GM21825 (cell line): Measurements from ENCODE around the gene UCP2.

Experiments
- ATAC-seq: cut with Tn5 transposase; IDR thresholded peaks from one replicate; pipeline ENCODE4 v1.9.1; 2021; ENCODE audit warnings: mild to moderate bottlenecking, moderate library complexity; ENCODE audit not compliant: unreplicated experiment

Gene UCP2

GRCh38 chr11:73972620-73973449 lies 9.8 kb downstream of the UCP2 start:
- no peak for ATAC-seq

GRCh38 chr11:73972187-73972586 lies 10.5 kb downstream of the UCP2 start:
- no peak for ATAC-seq

- no peak for ATAC-seq
These were observed 11.4 kb downstream of the UCP2 start for GRCh38 chr11:73971175-73971719.

DNA sequence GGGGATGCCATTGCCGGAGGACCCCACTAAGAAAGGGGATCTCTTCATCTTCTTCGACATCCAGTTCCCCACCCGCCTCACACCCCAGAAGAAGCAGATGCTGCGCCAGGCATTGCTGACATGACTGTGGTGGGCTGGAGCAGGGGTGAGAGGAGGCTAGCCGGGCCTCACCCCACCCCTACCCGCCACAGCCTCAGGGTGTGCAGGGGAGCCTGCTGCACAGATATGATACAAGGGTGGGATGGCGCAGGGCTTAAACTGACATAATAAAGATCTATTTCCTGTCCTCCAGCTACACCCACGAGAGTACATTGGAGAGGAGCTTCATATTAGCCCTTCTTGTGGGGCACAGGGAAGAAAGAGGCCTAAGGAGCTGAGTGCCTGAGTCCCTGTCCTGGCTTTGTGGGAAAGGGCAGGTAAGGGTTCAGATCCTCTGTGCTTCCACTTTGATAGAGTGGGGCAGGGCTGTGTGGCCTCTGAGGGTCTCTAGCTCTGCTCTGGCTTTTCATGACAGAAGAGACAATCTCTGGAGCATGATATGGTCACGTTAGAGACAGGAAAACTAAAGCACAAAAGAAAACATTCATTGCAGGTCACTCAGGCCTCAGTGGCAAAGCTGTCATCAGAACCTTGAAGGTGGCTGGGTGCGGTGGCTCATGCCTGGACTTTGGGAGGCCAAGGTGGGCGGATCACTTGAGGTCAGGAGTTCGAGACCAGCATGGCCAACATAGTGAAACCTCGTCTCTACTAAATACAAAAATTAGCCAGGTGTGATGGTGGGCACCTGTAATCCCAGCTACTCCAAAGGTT lies 12.4 kb downstream of the UCP2 start:
- no peak for ATAC-seq

DNA sequence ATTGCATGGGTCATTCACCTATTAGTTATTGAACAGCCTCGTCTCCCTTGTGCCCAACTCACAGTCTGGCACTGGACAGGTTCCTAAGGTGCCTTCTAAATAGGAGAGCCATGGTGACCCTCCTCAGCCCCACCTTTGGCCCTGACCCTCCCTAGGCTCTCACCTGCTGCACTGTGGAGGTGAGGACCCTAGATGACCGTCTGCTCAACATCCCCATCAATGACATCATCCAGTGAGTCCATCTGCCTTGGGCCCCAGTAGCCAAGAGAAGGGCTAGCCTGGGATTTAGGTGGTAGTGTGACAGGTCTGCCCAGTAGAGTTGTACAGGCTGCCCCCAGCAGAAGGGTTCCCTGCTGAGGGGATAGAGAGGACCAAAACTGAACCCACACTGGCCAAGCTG lies 13.6 kb downstream of the UCP2 start:
- ATAC-seq = no peak

DNA sequence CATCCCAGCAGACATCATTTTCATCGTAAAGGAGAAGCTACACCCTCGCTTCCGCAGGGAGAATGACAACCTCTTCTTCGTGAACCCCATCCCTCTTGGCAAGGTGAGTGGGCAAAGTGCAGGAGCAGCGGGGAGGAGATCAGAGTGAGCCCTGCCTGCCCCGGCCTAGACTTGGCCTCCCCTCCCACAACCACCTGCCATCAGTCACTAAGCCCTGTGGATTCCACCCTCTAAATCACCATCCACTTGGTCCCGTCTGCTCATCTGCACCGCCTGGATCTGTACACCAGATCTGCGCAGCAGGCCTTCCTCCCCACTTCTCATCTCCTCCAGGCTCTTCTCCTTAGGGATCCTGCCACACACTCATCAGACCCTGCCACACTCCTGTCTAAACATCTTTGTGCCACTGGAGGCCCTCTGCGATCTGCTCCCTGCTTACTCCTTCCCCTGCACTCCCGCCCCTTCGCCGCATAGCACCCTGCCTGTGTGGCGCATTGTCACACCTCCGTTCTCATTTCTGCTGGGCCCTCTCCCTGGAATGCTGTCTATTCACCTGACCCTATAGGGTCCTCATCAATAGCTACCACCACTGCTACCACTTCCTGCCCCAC lies 14.2 kb downstream of the UCP2 start:
- no peak for ATAC-seq

DNA sequence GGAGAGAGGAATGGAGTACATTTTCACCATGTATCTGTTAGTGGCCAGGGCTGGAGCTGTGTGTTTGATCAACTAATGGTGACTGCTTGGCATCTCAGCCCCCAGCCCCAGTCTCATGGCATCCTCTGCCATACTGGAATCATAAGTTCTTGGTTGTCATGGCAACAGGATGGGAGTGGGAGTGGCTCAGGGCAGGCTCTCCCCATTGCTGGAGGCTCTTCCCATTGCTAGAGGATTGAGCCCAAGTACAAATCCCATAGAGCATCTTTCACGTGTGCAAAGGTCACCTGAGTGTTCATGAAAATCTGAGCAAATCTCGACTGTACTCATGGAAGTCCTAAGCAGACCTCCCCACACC lies 16.9 kb downstream of the UCP2 start:
- ATAC-seq = no peak

DNA sequence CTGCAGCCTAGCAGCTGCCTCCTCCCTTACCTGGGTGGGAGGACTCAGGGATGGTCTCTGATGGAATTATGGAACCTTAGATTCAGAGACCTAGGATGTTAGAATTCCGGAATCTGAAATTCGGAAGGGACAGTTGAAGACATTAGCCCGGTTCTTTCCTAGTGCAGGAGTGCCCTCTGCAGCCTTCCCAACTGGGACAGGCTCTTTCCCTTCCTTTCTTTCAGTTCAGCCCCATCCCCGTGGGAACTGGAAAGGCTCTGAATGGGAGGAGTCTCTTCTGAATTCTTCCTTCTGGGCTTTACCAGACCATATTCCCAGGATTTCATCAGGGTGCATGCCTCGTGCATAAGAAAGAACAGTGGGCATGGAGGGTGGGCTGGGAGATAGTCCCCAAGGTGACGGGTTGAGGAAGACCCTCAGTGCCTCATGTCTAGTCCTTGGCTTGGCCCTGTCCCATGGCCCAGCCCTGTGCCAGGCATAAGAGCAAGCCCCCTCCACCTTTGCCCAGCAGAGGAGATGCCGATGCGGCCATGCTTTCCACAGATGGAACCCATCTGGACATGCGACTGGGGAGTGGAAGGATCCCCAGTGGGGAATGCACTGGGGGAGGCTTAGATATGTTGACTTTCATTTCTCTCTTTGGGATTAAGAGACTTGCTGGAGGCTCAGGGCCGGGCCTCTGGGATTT lies 17.4 kb downstream of the UCP2 start:
- no peak for ATAC-seq

DNA sequence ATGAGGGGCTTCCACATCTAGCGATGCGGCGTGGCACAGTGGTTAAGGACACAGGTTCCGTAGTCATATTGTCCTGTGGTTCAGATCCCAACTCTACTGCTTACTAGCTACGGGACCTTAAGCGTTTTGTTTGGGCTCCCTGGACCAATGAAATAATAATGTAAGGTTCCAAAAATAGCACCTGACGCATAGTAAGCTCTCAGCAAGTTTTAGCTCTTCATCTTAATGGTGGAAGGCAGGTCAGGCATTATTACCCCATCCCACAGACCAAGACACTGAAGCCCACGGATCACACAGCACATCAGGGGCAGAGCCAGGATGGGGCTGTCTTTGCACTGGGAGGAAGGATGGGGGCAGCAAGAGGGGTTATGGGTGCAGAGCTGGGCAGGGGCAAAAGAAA lies 18.8 kb downstream of the UCP2 start:
- ATAC-seq = no peak

GRCh38 chr11:73962101-73962705 lies 20.4 kb downstream of the UCP2 start:
- no peak for ATAC-seq

DNA sequence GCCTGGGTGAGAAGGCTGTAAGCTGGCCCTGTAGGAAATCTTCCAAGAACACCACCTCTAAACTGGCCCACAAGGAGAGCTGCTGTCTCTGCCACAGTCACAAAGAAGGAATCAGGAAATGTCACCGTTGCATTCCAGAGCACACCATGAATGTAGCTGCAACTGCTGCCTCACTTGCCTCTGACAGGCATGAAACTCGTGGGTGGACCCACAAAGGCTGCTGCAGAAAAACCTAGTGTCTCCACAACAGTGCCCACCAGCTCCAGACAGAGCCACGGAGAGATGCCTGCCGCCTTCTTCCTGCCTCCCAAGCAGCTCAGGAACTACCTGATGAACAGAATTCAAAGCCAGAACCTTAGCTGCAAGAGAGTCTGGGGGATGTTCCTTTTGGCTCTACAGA lies 21.3 kb downstream of the UCP2 start:
- ATAC-seq = no peak

- ATAC-seq = no peak
These were observed 24.0 kb downstream of the UCP2 start for GRCh38 chr11:73958521-73959141.

GRCh38 chr11:73957654-73958361 lies 24.8 kb downstream of the UCP2 start:
- no peak for ATAC-seq

- no peak for ATAC-seq
These were observed 25.6 kb downstream of the UCP2 start for GRCh38 chr11:73956876-73957653.

GRCh38 chr11:73951797-73952196 lies 30.8 kb downstream of the UCP2 start:
- no peak for ATAC-seq

GRCh38 chr11:73950869-73951710 lies 31.6 kb downstream of the UCP2 start, which contains the start of gene DNAJB13:
TSS of gene DNAJB13 (plus strand) at chr11:73951026. CDS start at chr11:73951070, 44 bp downstream.
- ATAC-seq = peak; percentile 73

- no peak for ATAC-seq
These were observed 32.7 kb downstream of the UCP2 start for GRCh38 chr11:73949912-73950311.

DNA sequence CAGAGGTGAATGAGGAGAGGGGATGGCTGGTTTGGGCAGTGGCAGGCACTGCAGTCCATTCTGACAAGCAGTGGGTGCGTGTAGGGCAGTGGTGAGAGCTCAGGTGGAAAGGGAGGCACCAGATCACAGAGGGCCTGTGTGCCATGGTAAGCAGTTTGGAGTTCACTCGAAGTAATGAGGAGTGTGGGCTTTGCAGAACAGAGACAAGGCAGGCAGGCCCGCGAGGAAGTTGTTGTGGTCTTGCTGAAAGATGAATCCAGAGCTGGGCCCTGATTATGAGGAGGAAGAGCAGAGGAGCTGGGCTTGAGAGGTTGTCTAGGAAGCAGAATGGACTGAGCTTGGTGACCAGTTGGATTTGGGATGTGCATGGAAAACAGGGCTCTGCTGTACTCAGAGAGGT lies 33.4 kb downstream of the UCP2 start:
- ATAC-seq = no peak
